Measurements from ENCODE around the gene B3GNT3. TPM values are rescaled to one million over a fixed set of nuclear protein-coding genes. Genes with fewer than 3 reads are reported as not detected.

Gene B3GNT3
- total and polyA plus RNA-seq, 2 of the 13 experiments (the other 11 are each of a cell fraction or from before 2014, with no cell fraction given): 0.86 to 4.0 TPM

DNA sequence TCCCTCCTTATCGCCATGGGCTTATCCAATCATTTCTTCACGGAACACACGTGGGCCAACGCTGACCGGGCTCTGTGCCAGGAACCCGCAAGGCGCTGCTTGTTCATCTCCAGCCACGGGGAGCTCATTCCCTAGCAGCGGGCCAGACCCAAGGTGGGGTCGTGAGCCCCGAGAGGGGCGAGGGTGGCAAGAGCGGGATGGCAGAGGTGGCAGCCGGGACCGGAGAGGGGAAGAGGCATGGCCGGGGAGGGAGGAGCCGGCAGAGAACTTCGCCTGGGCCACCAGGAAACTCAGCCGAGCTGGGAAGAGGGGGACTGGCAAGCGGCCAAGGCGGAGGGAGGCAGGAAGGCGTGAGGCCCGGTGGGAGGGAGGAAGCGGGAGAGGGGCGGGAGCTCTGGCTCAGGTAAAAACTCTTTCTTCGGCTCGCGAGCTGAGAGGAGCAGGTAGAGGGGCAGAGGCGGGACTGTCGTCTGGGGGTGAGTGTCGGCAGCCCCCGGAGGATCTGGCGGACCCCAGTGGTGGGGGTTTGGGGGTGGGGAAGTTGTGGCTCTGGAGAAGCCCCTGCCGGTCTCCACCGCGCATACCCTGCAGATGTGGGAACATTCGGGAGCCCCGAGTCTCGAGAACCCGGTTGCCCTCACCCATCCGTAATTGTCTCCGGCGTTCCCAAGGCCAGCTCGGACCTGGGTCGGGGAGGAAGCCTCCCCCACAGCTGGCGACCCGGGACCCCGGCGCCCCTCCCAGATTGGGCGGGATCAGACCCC, at the start of gene B3GNT3 (continued):
- TF ChIP-seq GABPB1 (CRISPR knock-in tag; IDR thresholded peaks at IDR 0.05): peak; percentile 88
- 0 out of 2 replicates have a peak, but pooled peaks have one; percentile 15 for TF ChIP-seq ARNTL (CRISPR knock-in tag; IDR thresholded peaks at IDR 0.05)
- TF ChIP-seq THYN1 (CRISPR knock-in tag; IDR thresholded peaks at IDR 0.05; ENCODE audit: borderline replicate concordance, low read depth): no peak
- TF ChIP-seq NCOA1 (CRISPR knock-in tag; IDR thresholded peaks at IDR 0.05): no peak
- TF ChIP-seq ZFAT (CRISPR knock-in tag; conservative IDR thresholded peaks at IDR 0.05): no peak
- 0 out of 2 replicates have a peak, but pooled peaks have one; percentile 5 for TF ChIP-seq FOXA3 (CRISPR knock-in tag; IDR thresholded peaks at IDR 0.05)
- TF ChIP-seq ZBED4 (CRISPR knock-in tag; IDR thresholded peaks at IDR 0.05; ENCODE audit: borderline replicate concordance): peak; percentile 27; the same call in 1 of the 2 replicates
- TF ChIP-seq ZNF788 (CRISPR knock-in tag; IDR thresholded peaks at IDR 0.05; ENCODE audit: borderline replicate concordance): 0 out of 2 replicates have a peak, but pooled peaks have one; percentile 51
- TF ChIP-seq SALL2 (CRISPR knock-in tag; IDR thresholded peaks at IDR 0.05): peak; percentile 35; the same call in 1 of the 2 replicates
- TF ChIP-seq HNF1A (IDR thresholded peaks at IDR 0.05; ENCODE audit: low read depth): no peak
- no peak; the same call in 1 of the 2 replicates for TF ChIP-seq HNF1A (CRISPR knock-in tag; IDR thresholded peaks at IDR 0.05; ENCODE audit: borderline replicate concordance)
- TF ChIP-seq SOX13 (IDR thresholded peaks at IDR 0.05): no peak
- TF ChIP-seq SOX13 (CRISPR knock-in tag; conservative IDR thresholded peaks at IDR 0.05 in 1 of 2, IDR thresholded peaks at IDR 0.05 in 1 of 2): peak in 1 of 2 experiments; percentile 12; a peak in 1 of 4 replicates
- no peak for TF ChIP-seq WIZ (CRISPR knock-in tag; IDR thresholded peaks at IDR 0.05)
- TF ChIP-seq MIXL1 (CRISPR knock-in tag; IDR thresholded peaks at IDR 0.05): no peak
- TF ChIP-seq ZFP62 (CRISPR knock-in tag; IDR thresholded peaks at IDR 0.05): no peak
- no peak for TF ChIP-seq ZNF564 (CRISPR knock-in tag; IDR thresholded peaks at IDR 0.05)

Data from HepG2 (cell line).